Cardiac fibroblast (primary cell): ENCODE measurements around the gene AQP11.

Experiments
- DNase-seq, 2 donors: peaks; one replicate each; pipeline versions ENCODE4 v3.0.0 to v3.0.0-alpha.2; 2010; ENCODE audit warnings: low read depth in 2 of 2
- H3K4me3 ChIP-seq, 2 donors: replicated peaks in 1 of 2; 1 replicate in 1 of 2; 2 replicates in 1 of 2; pipeline ENCODE4 v1.5.1; 2011; ENCODE audit warnings: low read depth in 2 of 2, low read length in 2 of 2, mild to moderate bottlenecking in 2 of 2, moderate library complexity in 1 of 2
- CTCF ChIP-seq: IDR thresholded peaks from one replicate; pipeline ENCODE4 v1.5.1; 2011; ENCODE audit warnings: low read depth, mild to moderate bottlenecking, low read length, inconsistent platforms

Gene AQP11

GRCh38 chr11:77658213-77659013, 68.7 kb downstream of the AQP11 start:
- TF ChIP-seq CTCF, result no peak
- peak in 1 of 2 donors; percentile 57 for DNase-seq
- no peak overlapping the region for H3K4me3 ChIP-seq
